Calu3 (cell line): ENCODE measurements around the gene NELL1. TPM values are rescaled to one million over a fixed set of nuclear protein-coding genes. Genes with fewer than 3 reads are reported as not detected.

Source experiments
- BruUV-seq: library from RNA; stranded (reverse); fragments of 400-500 nt; replicated peaks from 2 replicates; lab custom pipeline; 2021; lab: Mats Ljungman, UMichigan
- CTCF ChIA-PET: fragments of 300-600 bp; sonication (Branson Sonifier 250); formaldehyde crosslinking; loops from one replicate; lab custom pipeline; 2022; ENCODE audit warnings: antibody characterized with exemption; lab: Charles Lee
- DNase-seq: peaks from one replicate; pipeline ENCODE4 v3.0.0; 2022
- H3K27ac Mint-ChIP-seq: one replicate; pipeline ENCODE4 v1.8.0; 2022; ENCODE audit warnings: mixed read lengths; ENCODE audit not compliant: unreplicated experiment
- H3K27me3 Mint-ChIP-seq: one replicate; pipeline ENCODE4 v1.8.0; 2022; ENCODE audit warnings: mixed read lengths; ENCODE audit not compliant: unreplicated experiment
- H3K36me3 Mint-ChIP-seq: one replicate; pipeline ENCODE4 v1.8.0; 2022; ENCODE audit warnings: mild to moderate bottlenecking, moderate library complexity, mixed read lengths; ENCODE audit not compliant: insufficient read depth, unreplicated experiment
- H3K4me1 Mint-ChIP-seq: one replicate; pipeline ENCODE4 v1.8.0; 2022; ENCODE audit warnings: mild to moderate bottlenecking, low read depth, mixed read lengths; ENCODE audit not compliant: unreplicated experiment
- H3K4me3 Mint-ChIP-seq: one replicate; pipeline ENCODE4 v1.8.0; 2022; ENCODE audit warnings: mild to moderate bottlenecking, low read depth, moderate library complexity, mixed read lengths; ENCODE audit not compliant: unreplicated experiment
- H3K9me3 Mint-ChIP-seq: one replicate; pipeline ENCODE4 v1.8.0; 2022; ENCODE audit warnings: low read depth, mixed read lengths; ENCODE audit not compliant: unreplicated experiment
- intact Hi-C: fragments of 100-400 bp; cut with micrococcal nuclease; formaldehyde crosslinking; loops from one replicate; pipeline ENCODE4 v1.10.0; 2022; ENCODE audit not compliant: unreplicated experiment
- total RNA-seq: library from RNA; stranded (reverse); gene quantifications from 2 replicates; pipeline ENCODE4 v1.2.3, GENCODE V29; 2022
- TF ChIP-seq, protein P1 (sequence below): fragments of 200-600 bp; IDR thresholded peaks from one replicate; pipeline ENCODE4 v1.8.0; 2022; ENCODE audit warnings: antibody characterized with exemption; ENCODE audit not compliant: unreplicated experiment

NELL1 gene
- total RNA-seq, 1 experiment from 2014 or later = not detected

DNA sequence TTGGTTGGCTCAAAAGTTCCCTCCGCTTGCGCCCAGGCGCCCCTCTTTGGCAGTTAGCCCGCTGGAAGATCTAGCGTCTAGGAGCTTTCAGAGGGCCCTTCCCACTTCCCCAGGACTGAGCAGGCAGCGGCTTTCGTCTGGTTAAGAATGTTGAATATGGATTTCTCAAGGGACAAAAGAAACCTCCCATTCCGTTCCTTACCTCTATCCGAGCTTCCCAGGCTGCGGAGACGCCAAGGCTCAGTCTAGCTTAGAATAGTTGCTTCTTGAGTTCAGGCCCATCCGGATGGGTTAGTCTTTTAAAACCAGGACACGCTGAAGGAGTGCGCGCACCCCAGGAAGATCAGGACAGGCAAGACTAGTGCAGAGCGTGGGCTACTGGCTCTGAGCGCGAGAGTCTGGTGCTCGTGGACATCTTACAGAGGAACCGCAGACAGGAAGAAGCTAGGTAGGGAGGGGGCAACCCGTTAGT lies 1.6 kb downstream of the NELL1 start:
- Mint-ChIP-seq H3K4me1 (no peaks in the 10 kb centered on the region), H3K9me3 (no peaks in the 10 kb centered on the region), H3K36me3 (no peaks in the 10 kb centered on the region), H3K4me3 (no peak overlapping the region), H3K27me3 (peaks cover 49% of the 10 kb centered on the region), H3K27ac (no peak overlapping the region)
- TF ChIP-seq, protein P1, sequence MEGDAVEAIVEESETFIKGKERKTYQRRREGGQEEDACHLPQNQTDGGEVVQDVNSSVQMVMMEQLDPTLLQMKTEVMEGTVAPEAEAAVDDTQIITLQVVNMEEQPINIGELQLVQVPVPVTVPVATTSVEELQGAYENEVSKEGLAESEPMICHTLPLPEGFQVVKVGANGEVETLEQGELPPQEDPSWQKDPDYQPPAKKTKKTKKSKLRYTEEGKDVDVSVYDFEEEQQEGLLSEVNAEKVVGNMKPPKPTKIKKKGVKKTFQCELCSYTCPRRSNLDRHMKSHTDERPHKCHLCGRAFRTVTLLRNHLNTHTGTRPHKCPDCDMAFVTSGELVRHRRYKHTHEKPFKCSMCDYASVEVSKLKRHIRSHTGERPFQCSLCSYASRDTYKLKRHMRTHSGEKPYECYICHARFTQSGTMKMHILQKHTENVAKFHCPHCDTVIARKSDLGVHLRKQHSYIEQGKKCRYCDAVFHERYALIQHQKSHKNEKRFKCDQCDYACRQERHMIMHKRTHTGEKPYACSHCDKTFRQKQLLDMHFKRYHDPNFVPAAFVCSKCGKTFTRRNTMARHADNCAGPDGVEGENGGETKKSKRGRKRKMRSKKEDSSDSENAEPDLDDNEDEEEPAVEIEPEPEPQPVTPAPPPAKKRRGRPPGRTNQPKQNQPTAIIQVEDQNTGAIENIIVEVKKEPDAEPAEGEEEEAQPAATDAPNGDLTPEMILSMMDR = no peak
- intact Hi-C loops = no loop called here
- BruUV-seq = no TSS peak
- DNase-seq = no peak
- CTCF ChIA-PET = no interaction called here

DNA sequence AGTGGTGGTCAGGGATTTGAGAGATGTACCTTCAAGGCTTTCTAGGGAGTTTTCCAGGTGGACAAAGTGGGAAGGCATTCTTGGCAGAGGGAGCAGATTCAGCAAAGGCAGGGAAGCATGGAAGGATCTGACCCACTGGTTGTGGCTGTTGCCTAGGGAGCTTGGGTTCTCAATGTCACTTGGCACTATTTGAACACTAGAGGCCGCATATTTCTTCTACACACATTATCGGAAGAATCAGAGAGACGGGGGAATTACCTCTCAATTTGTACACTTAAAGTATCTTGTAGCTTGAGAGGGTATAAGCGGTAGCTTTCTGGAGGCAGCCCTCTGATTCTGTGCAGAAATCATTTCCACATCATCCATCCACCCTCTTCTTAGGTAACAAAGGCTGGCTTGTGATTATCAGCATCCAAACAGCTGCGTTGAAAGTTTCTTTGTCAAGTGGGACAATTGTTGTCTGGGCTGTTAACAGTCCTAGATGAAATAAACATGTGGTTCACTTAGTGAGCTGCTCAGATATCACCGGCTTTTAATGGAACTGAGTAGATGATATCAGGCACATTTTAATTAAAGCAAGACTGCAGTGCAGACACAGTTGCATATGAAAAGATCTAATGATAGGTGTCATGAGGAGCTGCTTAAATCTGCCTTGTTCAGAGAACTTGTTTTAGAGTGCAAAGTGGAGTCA lies 2.6 kb downstream of the NELL1 start:
- Mint-ChIP-seq H3K9me3 (no peaks in the 10 kb centered on the region), H3K4me3 (no peak overlapping the region), H3K36me3 (no peaks in the 10 kb centered on the region), H3K27ac (no peak overlapping the region), H3K27me3 (peaks cover 49% of the 10 kb centered on the region), H3K4me1 (no peaks in the 10 kb centered on the region)
- intact Hi-C loops = no loop called here
- no TSS peak for BruUV-seq
- no peak for DNase-seq
- TF ChIP-seq, protein P1 = no peak
- CTCF ChIA-PET = interaction anchor here (1.0 kb wide), 2 partner anchors 9 to 1459 kb away, joined by 3 read pairs; no protein-coding TSS in a partner anchor

DNA sequence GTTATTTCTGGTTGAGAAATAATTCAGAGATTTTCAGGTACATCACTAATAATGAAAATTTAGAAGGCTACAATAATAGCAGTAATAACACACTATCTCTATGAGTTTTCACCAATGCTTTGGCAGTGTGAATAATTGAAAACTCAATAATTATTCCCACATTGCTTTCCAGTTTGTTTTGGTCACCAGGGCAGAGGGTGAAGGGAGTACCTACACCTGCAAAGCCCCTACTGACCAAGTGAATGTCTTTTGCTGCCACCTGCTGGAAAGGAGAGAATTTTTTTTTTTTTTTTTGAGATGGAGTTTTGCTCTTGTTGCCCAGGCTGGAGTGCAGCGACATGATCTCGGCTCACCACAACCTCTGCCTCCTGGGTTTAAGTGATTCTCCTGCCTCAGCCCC lies 3.2 kb downstream of the NELL1 start:
- no TSS peak for BruUV-seq
- Mint-ChIP-seq H3K9me3 (no peaks in the 10 kb centered on the region), H3K4me3 (no peak overlapping the region), H3K27ac (no peak overlapping the region), H3K4me1 (no peaks in the 10 kb centered on the region), H3K36me3 (no peaks in the 10 kb centered on the region), H3K27me3 (peaks cover 48% of the 10 kb centered on the region)
- intact Hi-C loops = no loop called here
- peak; percentile 16 for DNase-seq
- CTCF ChIA-PET = no interaction called here
- TF ChIP-seq, protein P1 = no peak

DNA sequence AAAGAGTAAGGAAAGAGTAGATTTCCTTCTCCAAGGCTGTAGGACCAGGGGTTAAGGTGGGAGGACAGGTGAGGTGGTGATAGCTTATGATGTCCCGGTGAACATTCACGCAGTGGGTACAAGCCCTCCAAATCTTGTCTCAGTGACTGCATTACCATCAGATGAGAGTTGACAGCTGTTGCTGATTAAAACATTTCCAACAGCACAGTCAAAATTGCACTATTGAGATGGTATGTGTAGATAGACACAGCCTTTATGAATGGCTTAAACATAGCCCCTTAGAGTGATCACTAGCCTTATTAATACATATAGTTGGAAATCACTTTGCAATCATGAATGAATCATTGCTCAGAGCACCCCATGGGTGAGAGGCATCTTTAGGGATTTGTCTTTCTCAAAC lies 7.3 kb downstream of the NELL1 start:
- H3K27me3 Mint-ChIP-seq = peaks cover 23% of the 10 kb centered on the region
- H3K36me3 Mint-ChIP-seq = no peaks in the 10 kb centered on the region
- DNase-seq = no peak
- H3K4me3 Mint-ChIP-seq = no peak overlapping the region
- TF ChIP-seq, protein P1 = no peak
- H3K9me3 Mint-ChIP-seq = no peaks in the 10 kb centered on the region
- intact Hi-C loops = no loop called here
- no peaks in the 10 kb centered on the region for H3K4me1 Mint-ChIP-seq
- no TSS peak for BruUV-seq
- CTCF ChIA-PET = no interaction called here
- no peak overlapping the region for H3K27ac Mint-ChIP-seq
